ENCODE measurements around the gene ENTPD6.
A peak's percentile ranks its signal among the peaks of the same experiment; 100 is the strongest.
"Not testable (repeated sequence)": the region's sequence is repeated elsewhere in the genome, so short reads cannot be mapped to it uniquely, and the experiment has no call there.

The ENTPD6 gene

GRCh38 chr20:25223765-25224720 is 28.5 kb downstream of the ENTPD6 start:
- no peak for DNase-seq (ENCODE audit: low spot score)

GRCh38 chr20:25224941-25225340 is 29.4 kb downstream of the ENTPD6 start:
- no peak for DNase-seq (ENCODE audit: low spot score)

GRCh38 chr20:25225642-25226432 is 30.3 kb downstream of the ENTPD6 start:
- DNase-seq (ENCODE audit: low spot score): no peak

GRCh38 chr20:25226433-25227316 is 31.2 kb downstream of the ENTPD6 start:
- DNase-seq (ENCODE audit: low spot score): no peak

GRCh38 chr20:25227317-25227831 is 31.9 kb downstream of the ENTPD6 start:
- peak; percentile 26 for DNase-seq (ENCODE audit: low spot score)

- DNase-seq (ENCODE audit: low spot score): no peak
Measured at GRCh38 chr20:25229486-25230165, 34.1 kb downstream of the ENTPD6 start.

GRCh38 chr20:25230166-25230831 is 34.8 kb downstream of the ENTPD6 start:
- DNase-seq (ENCODE audit: low spot score): no peak

- no peak for DNase-seq (ENCODE audit: low spot score)
Measured at GRCh38 chr20:25233016-25233772, 37.7 kb downstream of the ENTPD6 start.

- not testable (repeated sequence) for DNase-seq (ENCODE audit: low spot score)
Measured at GRCh38 chr20:25234009-25234849, 38.7 kb downstream of the ENTPD6 start.

- no peak for DNase-seq (ENCODE audit: low spot score)
Measured at GRCh38 chr20:25236450-25237304, 41.2 kb downstream of the ENTPD6 start.

GRCh38 chr20:25237610-25238318 is 42.3 kb downstream of the ENTPD6 start:
- DNase-seq (ENCODE audit: low spot score): peak; percentile 98

GRCh38 chr20:25238319-25239037 is 43.0 kb downstream of the ENTPD6 start:
- DNase-seq (ENCODE audit: low spot score): no peak

- DNase-seq (ENCODE audit: low spot score): no peak
Measured at GRCh38 chr20:25239387-25240370, 44.2 kb downstream of the ENTPD6 start.

GRCh38 chr20:25240851-25241658 is 45.5 kb downstream of the ENTPD6 start:
- DNase-seq (ENCODE audit: low spot score): not testable (repeated sequence)

- not testable (repeated sequence) for DNase-seq (ENCODE audit: low spot score)
Measured at GRCh38 chr20:25241659-25241955, 46.1 kb downstream of the ENTPD6 start.

All from kidney capillary endothelial cell (primary cell).